Hepatocyte (in vitro differentiated cells): ENCODE measurements around the gene RAB41. TPM values are rescaled to one million over a fixed set of nuclear protein-coding genes. Genes with fewer than 3 reads are reported as not detected.

Experiments
- DNase-seq: peaks from one replicate; pipeline ENCODE4 v3.0.0-alpha.2; 2016; ENCODE audit warnings: low spot score
- H2AFZ ChIP-seq: fragments of 200-600 bp; sonication (generic); 2 replicates; pipeline ENCODE4 v1.6.0; 2016; ENCODE audit warnings: antibody characterized with exemption, mild to moderate bottlenecking
- H3K27ac ChIP-seq: fragments of 200-600 bp; sonication (generic); 2 replicates; pipeline ENCODE4 v1.5.1; 2016; ENCODE audit warnings: mild to moderate bottlenecking
- H3K27me3 ChIP-seq: fragments of 200-600 bp; sonication (generic); 2 replicates; pipeline ENCODE4 v1.6.1; 2016
- H3K36me3 ChIP-seq: fragments of 200-600 bp; sonication (generic); replicated peaks from 2 replicates; pipeline ENCODE4 v1.5.1; 2016; ENCODE audit warnings: low read depth; ENCODE audit not compliant: insufficient read depth
- H3K4me1 ChIP-seq: fragments of 200-600 bp; sonication (generic); 2 replicates; pipeline ENCODE4 v1.5.1; 2016; ENCODE audit warnings: mild to moderate bottlenecking, moderate library complexity; ENCODE audit not compliant: insufficient read depth
- H3K4me2 ChIP-seq: fragments of 200-600 bp; sonication (generic); 2 replicates; pipeline ENCODE4 v1.6.0; 2016
- H3K4me3 ChIP-seq: fragments of 200-600 bp; sonication (generic); 2 replicates; pipeline ENCODE4 v1.5.1; 2016; ENCODE audit warnings: mild to moderate bottlenecking
- H3K79me2 ChIP-seq: fragments of 200-600 bp; sonication (generic); 2 replicates; pipeline ENCODE4 v1.6.0; 2017; ENCODE audit warnings: mild to moderate bottlenecking
- H3K9me2 ChIP-seq: fragments of 200-600 bp; sonication (generic); replicated peaks from 2 replicates; pipeline ENCODE4 v1.6.0; 2017; ENCODE audit warnings: mild to moderate bottlenecking; ENCODE audit not compliant: insufficient read depth
- H3K9me3 ChIP-seq: fragments of 200-600 bp; sonication (generic); 2 replicates; pipeline ENCODE4 v1.5.1; 2016; ENCODE audit warnings: low read depth, mild to moderate bottlenecking
- H4K20me1 ChIP-seq: fragments of 200-600 bp; sonication (generic); 2 replicates; pipeline ENCODE4 v1.6.0; 2016; ENCODE audit warnings: mild to moderate bottlenecking; ENCODE audit not compliant: insufficient read depth, poor library complexity, severe bottlenecking
- CTCF ChIP-seq: fragments of 200-600 bp; sonication (generic); IDR thresholded peaks from 2 replicates; pipeline ENCODE4 v1.5.1; 2016; ENCODE audit warnings: antibody characterized with exemption, mild to moderate bottlenecking; ENCODE audit not compliant: poor library complexity
- EZH2 ChIP-seq: fragments of 200-600 bp; sonication (generic); IDR thresholded peaks from 2 replicates; pipeline ENCODE4 v1.6.1; 2016; ENCODE audit warnings: antibody characterized with exemption, mild to moderate bottlenecking, borderline replicate concordance
- EZH2phosphoT487 ChIP-seq: fragments of 200-600 bp; sonication (generic); IDR thresholded peaks from one replicate; pipeline ENCODE4 v1.6.1; 2018; ENCODE audit warnings: antibody characterized with exemption, mild to moderate bottlenecking, low read depth, moderate library complexity; ENCODE audit not compliant: unreplicated experiment, severe bottlenecking
- WGBS: methylation state at CpG from one replicate; pipeline ENCODE4 v1.1.6; 2016; ENCODE audit warnings: low lambda C conversion rate; ENCODE audit errors: missing lambda C conversion rate; 5-methylcytosine and 5-hydroxymethylcytosine counted together
- polyA plus RNA-seq: library from polyadenylated mRNA; unstranded; fragments of >200 nt; fragmentation: Nextera tagmentation; extraction: Ambion mirVana; gene quantifications from 2 replicates; pipeline ENCODE4 v1.2.1, GENCODE V29; 2016
- total RNA-seq: library from RNA; depleted of rRNA; stranded (reverse); fragments of >200 nt; gene quantifications from 2 replicates; pipeline ENCODE4 v1.2.3, GENCODE V29; 2014

The RAB41 gene
- total and polyA plus RNA-seq, 2 experiments from 2014 or later: not detected

GRCh38 chrX:70254063-70254400, 27.9 kb upstream of the RAB41 start:
- WGBS: 50% methylated on average over 1 of the region's 1 CpG
- Histone ChIP-seq H2AFZ (no peak overlapping the region), H4K20me1 (no peaks in the 10 kb centered on the region), H3K9me3 (no peaks in the 10 kb centered on the region), H3K27ac (peak overlapping the region; percentile 90), H3K36me3 (no peaks in the 10 kb centered on the region), H3K9me2 (no peaks in the 10 kb centered on the region), H3K27me3 (no peaks in the 10 kb centered on the region), H3K4me3 (no peak overlapping the region), H3K4me1 (peaks cover 12% of the 10 kb centered on the region), H3K79me2 (no peaks in the 10 kb centered on the region), H3K4me2 (no peak overlapping the region)
- DNase-seq: no peak
- no peak for TF ChIP-seq EZH2phosphoT487
- TF ChIP-seq EZH2: no peak
- no peak for TF ChIP-seq CTCF

- Histone ChIP-seq H3K9me3 (no peaks in the 10 kb centered on the region), H3K27ac (peak overlapping the region; percentile 90), H3K4me3 (no peak overlapping the region), H3K36me3 (no peaks in the 10 kb centered on the region), H4K20me1 (no peaks in the 10 kb centered on the region), H3K9me2 (no peaks in the 10 kb centered on the region), H3K27me3 (no peaks in the 10 kb centered on the region), H3K4me2 (no peak overlapping the region), H2AFZ (no peak overlapping the region), H3K79me2 (no peaks in the 10 kb centered on the region), H3K4me1 (peaks cover 12% of the 10 kb centered on the region)
- WGBS: 63% methylated on average over 3 of the region's 3 CpGs
- peak; percentile 41 for DNase-seq
- no peak for TF ChIP-seq EZH2phosphoT487
- TF ChIP-seq EZH2: no peak
- TF ChIP-seq CTCF: no peak
Measured at GRCh38 chrX:70254909-70255308, 27.1 kb upstream of the RAB41 start.

GRCh38 chrX:70255452-70255851, 26.5 kb upstream of the RAB41 start:
- Histone ChIP-seq H4K20me1 (no peaks in the 10 kb centered on the region), H3K4me1 (peaks cover 12% of the 10 kb centered on the region), H2AFZ (no peak overlapping the region), H3K36me3 (no peaks in the 10 kb centered on the region), H3K4me2 (no peak overlapping the region), H3K79me2 (no peaks in the 10 kb centered on the region), H3K4me3 (no peak overlapping the region), H3K9me2 (no peaks in the 10 kb centered on the region), H3K27ac (peak overlapping the region; percentile 78), H3K9me3 (no peaks in the 10 kb centered on the region), H3K27me3 (no peaks in the 10 kb centered on the region)
- TF ChIP-seq EZH2: no peak
- TF ChIP-seq CTCF: no peak
- no peak for TF ChIP-seq EZH2phosphoT487
- DNase-seq: no peak
- WGBS: 66% methylated on average over 2 of the region's 2 CpGs
